ACHN (cell line): ENCODE data around the gene PGBD1.
"Not testable (repeated sequence)": the region's sequence is repeated elsewhere in the genome, so short reads cannot be mapped to it uniquely, and the experiment has no call there.

Experiments used
- DNase-seq: peaks from one replicate; pipeline ENCODE4 v3.0.0-alpha.2; 2015
- in situ Hi-C: cut with HindIII; loops from 2 replicates; pipeline ENCODE4 v1.10.0; 2017; ENCODE audit warnings: low sequenced_read_pairs, low pct_ligation_motif_present, low pct_unique_long_range_greater_than_20kb

PGBD1 gene

DNA sequence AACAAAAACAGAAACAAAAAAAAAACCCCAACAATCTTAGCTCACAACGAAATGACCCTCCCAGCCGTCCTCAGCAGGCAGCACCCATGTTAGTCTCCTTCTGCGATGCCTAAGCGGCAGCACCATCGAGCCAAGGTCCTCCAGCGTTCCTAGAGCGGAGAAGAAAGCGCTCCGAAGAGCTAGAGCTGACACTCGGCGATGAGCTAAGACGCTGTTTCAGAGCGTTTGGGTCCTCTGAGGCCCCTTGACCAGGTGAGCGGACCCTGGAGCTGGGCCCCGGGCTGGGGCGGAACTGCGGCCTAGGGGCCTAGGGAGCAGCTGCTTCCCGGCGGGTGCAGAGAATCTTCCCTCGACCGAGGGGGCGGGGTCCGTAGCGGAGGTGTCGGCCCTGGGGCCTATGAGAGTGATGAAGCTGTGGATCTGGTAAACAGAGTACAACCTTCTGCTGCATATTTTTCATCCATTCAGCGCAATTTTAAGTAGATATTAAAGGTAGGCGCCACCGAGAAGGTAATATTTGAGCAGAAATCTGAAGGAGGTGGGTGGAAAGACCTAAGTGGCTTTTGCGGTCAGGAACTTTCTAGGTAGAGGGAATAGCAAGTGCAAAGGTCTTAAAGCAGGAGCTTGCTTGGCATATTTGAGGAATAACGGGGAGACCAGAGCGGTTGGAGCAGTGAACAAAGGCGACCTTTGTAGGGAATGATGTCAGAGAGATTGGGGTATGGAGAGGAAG is 14.2 kb upstream of the PGBD1 start, which contains the start of gene ZSCAN26:
TSS of gene ZSCAN26 (plus strand) at position 182 of the 733 bp plus-strand sequence. CDS start 4,777 bp downstream, outside the sequence.
- peak; percentile 83 for DNase-seq
- in situ Hi-C loops, result no loop called here

GRCh38 chr6:28267695-28268059 is 13.7 kb upstream of the PGBD1 start:
- DNase-seq, result no peak

GRCh38 chr6:28269492-28269891 is 11.9 kb upstream of the PGBD1 start:
- in situ Hi-C loops, result no loop called here
- DNase-seq, result peak; percentile 75

More at GRCh38 chr6:28267695-28268059, 13.7 kb upstream of the PGBD1 start:
- in situ Hi-C loops, result no loop called here

DNA sequence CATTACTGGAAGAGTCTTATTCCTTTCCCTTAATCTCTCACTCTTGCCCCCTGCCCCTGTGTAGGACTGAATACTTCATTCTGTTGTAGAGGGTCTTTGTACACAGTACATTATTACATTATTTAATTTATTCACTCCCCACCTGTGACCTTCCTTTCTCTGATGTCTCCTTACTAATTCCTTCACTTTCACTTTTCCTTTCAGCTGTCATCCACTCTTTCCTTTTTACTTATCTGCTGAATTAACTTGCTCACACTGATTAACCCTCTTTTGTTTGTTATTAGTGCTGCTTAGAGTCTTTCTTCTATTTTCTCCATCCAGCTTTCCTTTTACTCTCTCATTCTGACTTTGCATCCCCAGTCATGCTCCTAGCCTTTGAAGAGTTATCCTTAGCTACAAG is 6.5 kb upstream of the PGBD1 start:
- in situ Hi-C loops, result no loop called here
- no peak for DNase-seq

GRCh38 chr6:28277746-28278145 is 3.6 kb upstream of the PGBD1 start:
- in situ Hi-C loops, result no loop called here
- no peak for DNase-seq

GRCh38 chr6:28280595-28281287 is 631 bp upstream of the PGBD1 start:
- in situ Hi-C loops, result no loop called here
- no peak for DNase-seq

- no peak for DNase-seq
- in situ Hi-C loops, result no loop called here
Measured at GRCh38 chr6:28282926-28283325, 1.6 kb downstream of the PGBD1 start.

DNA sequence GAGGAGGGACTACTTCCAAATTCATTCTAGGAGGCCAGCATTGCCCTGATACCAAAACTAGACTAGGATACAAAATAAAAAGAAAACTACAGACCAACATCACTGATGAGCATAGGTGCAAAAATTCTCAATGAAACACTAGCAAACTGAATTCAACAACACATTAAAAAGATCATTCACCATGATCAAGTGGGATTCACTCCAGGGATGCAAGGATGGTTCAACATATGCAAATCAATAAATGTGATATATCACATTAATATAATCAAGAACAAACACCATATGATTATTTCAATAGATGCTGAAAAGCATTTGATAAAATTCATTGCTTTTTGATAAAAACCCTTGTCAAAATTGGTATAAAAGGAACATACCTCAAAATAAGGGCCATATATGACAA is 10.2 kb downstream of the PGBD1 start:
- in situ Hi-C loops, result no loop called here
- DNase-seq, result no peak

GRCh38 chr6:28295326-28295725 is 14.0 kb downstream of the PGBD1 start:
- DNase-seq, result no peak
- in situ Hi-C loops, result no loop called here

DNA sequence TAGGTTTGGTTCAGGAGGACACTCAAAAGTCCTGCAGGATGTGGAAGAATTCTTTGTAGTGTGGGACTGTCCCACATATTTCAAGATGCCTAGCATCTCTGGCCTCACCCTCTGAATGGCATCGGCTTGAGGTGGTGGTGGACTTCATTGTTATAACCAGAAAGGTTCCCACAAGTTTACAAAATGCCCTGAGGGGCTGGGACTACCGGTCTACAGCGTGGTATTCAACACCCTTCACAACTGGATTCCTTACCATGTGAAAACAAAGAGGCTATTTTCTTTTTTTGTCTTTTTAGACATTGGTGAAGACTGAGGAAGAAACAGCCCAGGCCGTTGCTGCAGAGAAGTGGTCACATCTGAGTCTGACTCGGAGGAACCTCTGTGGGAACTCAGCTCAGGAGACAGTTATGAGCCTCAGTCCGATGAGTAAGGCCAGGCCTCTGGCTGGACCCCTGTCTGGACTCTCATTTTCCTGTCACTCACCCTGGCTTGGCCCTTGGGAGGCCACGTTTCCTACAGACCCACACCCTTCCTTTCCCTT is 15.2 kb downstream of the PGBD1 start:
- no peak for DNase-seq

GRCh38 chr6:28303570-28303969 is 22.2 kb downstream of the PGBD1 start:
- DNase-seq, result no peak
- in situ Hi-C loops, result no loop called here

More for the DNA sequence above, 15.2 kb downstream of the PGBD1 start:
- in situ Hi-C loops, result no loop called here

GRCh38 chr6:28306363-28306762 is 25.0 kb downstream of the PGBD1 start:
- DNase-seq, in situ Hi-C loops: not testable (repeated sequence)

DNA sequence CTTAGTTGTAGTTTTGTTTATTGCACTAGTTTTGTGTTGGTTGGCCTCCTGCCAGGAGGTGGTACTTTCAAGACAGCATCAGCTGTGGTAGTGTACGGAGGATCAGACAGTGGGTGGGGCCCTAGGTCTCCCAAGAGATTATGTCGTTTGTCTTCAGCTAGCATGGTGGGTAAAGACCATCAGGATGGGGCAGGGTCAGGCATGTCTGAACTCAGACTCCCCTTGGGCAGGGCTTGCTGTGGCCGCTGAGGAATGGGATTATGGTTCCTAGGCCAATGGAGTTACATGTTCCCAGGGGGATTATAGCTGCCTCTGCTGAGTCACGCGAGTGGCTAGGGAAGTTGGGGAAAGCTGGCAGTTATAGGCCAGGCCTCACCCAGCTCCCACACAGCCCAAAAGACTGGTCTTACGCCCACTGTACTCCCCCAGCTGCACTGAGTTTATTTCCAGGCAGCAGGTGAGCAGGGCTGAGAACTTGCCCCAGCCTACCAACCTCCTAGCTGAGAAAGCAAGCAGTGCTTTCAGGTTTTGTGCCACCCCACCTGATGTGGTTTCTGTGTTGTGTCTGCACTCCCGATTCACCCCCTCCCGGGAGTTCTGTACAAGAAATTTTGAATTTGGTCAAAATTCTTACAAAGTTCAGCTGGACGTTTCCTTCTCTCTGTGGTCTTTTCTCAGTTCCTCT is 29.9 kb downstream of the PGBD1 start:
- in situ Hi-C loops, result no loop called here
- no peak for DNase-seq

- DNase-seq, result no peak
- in situ Hi-C loops, result no loop called here
Measured at GRCh38 chr6:28312939-28313338, 31.6 kb downstream of the PGBD1 start.

DNA sequence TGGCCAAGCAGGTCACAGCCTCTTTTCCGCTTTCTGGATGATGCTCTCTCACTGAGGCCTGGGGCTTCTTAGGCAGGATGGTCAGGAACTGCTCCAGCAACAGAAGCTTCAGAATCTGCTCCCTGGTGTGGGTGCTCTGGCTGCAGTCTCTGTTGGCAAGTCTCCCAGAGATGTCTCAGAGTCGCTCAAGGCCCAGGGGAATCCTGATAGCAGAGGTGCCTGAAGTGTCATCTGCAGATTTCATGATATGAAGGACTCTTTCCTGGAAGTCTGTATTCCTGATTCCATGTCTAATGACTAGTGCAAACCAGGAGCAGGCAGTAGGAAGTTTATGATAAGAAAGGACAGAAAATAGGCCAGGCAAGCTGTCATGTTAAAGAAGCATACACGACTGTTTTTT is 34.3 kb downstream of the PGBD1 start:
- no peak for DNase-seq
- in situ Hi-C loops, result no loop called here

DNA sequence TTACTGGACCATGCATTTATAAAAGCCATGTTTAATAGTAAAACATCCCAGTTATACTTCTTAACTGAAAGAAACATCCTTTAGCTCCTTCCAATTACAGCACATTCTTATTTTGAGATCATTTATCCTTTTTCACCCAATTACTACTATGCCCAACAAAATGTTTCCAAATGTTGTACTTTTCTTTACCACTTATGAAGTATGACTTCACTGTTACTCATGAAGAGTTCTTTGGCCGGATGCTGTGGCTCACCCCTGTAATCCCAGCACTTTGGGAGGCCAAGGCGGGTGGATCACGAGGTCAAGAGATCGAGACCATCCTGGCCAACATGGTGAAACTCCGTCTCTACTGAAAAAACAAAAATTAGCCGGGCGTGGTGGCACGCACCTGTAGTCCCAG is 36.5 kb downstream of the PGBD1 start:
- DNase-seq, in situ Hi-C loops: not testable (repeated sequence)

- in situ Hi-C loops, result no loop called here
- no peak for DNase-seq
Measured at GRCh38 chr6:28322661-28323060, 41.3 kb downstream of the PGBD1 start.

GRCh38 chr6:28323813-28324424 is 42.5 kb downstream of the PGBD1 start:
- in situ Hi-C loops, result no loop called here
- DNase-seq, result no peak
